Measurements from ENCODE around the gene AFG3L2. TPM values are rescaled to one million over a fixed set of nuclear protein-coding genes. Genes with fewer than 3 reads are reported as not detected.

The AFG3L2 gene
- total RNA-seq, result 29.5 and 30.6 TPM in 2 replicates

GRCh38 chr18:12376754-12377555 is at the start of gene AFG3L2:
Gene AFG3L2 (minus strand): TSS chr18:12377227. CDS start chr18:12377082, 145 bp downstream.

GRCh38 chr18:12307701-12308385 is 69.2 kb downstream of the AFG3L2 start, which contains the start of gene TUBB6:
Gene TUBB6 (plus strand): TSS chr18:12308241. CDS start chr18:12308293, 52 bp downstream.

Other genes starting within 250 kb of the AFG3L2 start
- not detected in 2 replicates for gene CIDEA, start 122.9 kb downstream of the AFG3L2 start, total RNA-seq
- 158 and 205 TPM in 2 replicates for gene TUBB6, start 69.0 kb downstream of the AFG3L2 start, total RNA-seq
- gene PRELID3A, start 30.7 kb upstream of the AFG3L2 start, total RNA-seq, result 0.62 and 1.2 TPM in 2 replicates

Data from cardiac ventricle fibroblast (primary cell).